HEK293T (cell line): ENCODE measurements around the gene VPS45.

Experiments
- ARNT ChIP-seq: fragments of 450-650 bp; IDR thresholded peaks from 2 replicates; pipeline ENCODE4 v1.6.1; 2017; ENCODE audit warnings: mild to moderate bottlenecking
- ELF4 ChIP-seq: fragments of 450-650 bp; IDR thresholded peaks from 2 replicates; pipeline ENCODE4 v1.6.1; 2017; ENCODE audit warnings: antibody characterized with exemption
- FOXA1 ChIP-seq: fragments of 450-650 bp; IDR thresholded peaks from 2 replicates; pipeline ENCODE4 v1.6.1; 2016; ENCODE audit warnings: mild to moderate bottlenecking
- FOXK2 ChIP-seq: fragments of 450-650 bp; IDR thresholded peaks from 2 replicates; pipeline ENCODE4 v1.6.1; 2016; ENCODE audit warnings: mild to moderate bottlenecking
- FOXM1 ChIP-seq: fragments of 450-650 bp; IDR thresholded peaks from 2 replicates; pipeline ENCODE4 v1.6.1; 2017; ENCODE audit warnings: mild to moderate bottlenecking, borderline replicate concordance
- HDGF ChIP-seq: fragments of 450-650 bp; IDR thresholded peaks from 2 replicates; pipeline ENCODE4 v1.6.1; 2017; ENCODE audit warnings: antibody characterized with exemption, borderline replicate concordance
- L3MBTL2 ChIP-seq: fragments of 450-650 bp; conservative IDR thresholded peaks from 2 replicates; pipeline ENCODE4 v1.6.1; 2016; ENCODE audit warnings: mild to moderate bottlenecking
- NFRKB ChIP-seq: fragments of 450-650 bp; IDR thresholded peaks from 2 replicates; pipeline ENCODE4 v1.6.1; 2016; ENCODE audit warnings: mild to moderate bottlenecking, moderate library complexity
- SP1 ChIP-seq: fragments of 450-650 bp; IDR thresholded peaks from 2 replicates; pipeline ENCODE4 v1.6.1; 2017
- SUZ12 ChIP-seq: fragments of 450-650 bp; IDR thresholded peaks from 2 replicates; pipeline ENCODE4 v1.6.1; 2016; ENCODE audit warnings: mild to moderate bottlenecking
- ZNF384 ChIP-seq: fragments of 450-650 bp; IDR thresholded peaks from 2 replicates; pipeline ENCODE4 v1.6.1; 2016

DNA sequence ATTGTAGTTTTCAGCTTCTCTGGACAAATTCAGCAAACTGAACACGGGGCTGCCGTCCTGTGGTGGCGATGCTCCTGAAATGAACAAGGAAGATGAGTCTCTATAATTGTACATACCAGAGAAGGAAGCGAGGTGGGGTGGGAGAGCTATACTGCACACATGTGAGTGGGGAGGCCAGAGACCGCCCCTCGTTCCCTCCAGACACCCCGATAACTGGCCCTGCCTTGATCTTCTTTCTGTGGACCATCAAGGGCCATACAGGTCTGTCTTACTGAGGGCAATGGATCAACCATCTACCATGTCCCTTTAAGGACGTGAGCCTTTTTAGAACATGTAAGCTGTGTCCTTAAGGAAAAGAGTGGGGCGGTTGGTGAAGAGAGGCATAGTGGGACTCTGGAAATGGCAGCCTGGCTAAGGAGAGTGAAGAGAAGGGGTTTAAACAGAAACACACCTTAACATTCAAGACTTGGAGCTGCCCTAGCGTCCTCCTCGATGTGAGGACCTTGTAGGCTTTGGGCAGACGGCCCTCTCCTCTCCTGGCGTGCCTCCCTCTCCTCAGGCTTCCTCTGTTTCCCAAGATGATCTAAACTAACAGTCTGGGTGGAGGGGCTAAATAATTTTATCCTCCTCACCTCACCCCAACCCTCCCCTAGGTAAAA is 88.0 kb downstream of the VPS45 start:
- TF ChIP-seq SUZ12, result no peak
- TF ChIP-seq FOXM1, result no peak
- no peak for TF ChIP-seq ELF4
- TF ChIP-seq FOXK2, result no peak
- TF ChIP-seq NFRKB, result no peak
- TF ChIP-seq ZNF384, result no peak
- no peak for TF ChIP-seq HDGF
- TF ChIP-seq SP1, result no peak
- TF ChIP-seq L3MBTL2, result no peak
- no peak for TF ChIP-seq FOXA1
- no peak for TF ChIP-seq ARNT
